ENCODE data around the gene SAMD5. TPM values are rescaled to one million over a fixed set of nuclear protein-coding genes. Genes with fewer than 3 reads are reported as not detected.

SAMD5 gene
- total RNA-seq, 1 donor: 0.09 TPM

GRCh38 chr6:147548921-147549475 lies 40.5 kb downstream of the SAMD5 start:
- no peak overlapping the region for H3K4me3 ChIP-seq (ENCODE audit: low read depth, low read length)
- DNase-seq (ENCODE audit: low read depth): no peak
- TF ChIP-seq CTCF (IDR thresholded peaks at IDR 0.05; ENCODE audit: insufficient read depth, low read length): no peak

GRCh38 chr6:147549531-147549930 lies 41.0 kb downstream of the SAMD5 start:
- DNase-seq (ENCODE audit: low read depth): no peak

GRCh38 chr6:147551976-147552375 lies 43.5 kb downstream of the SAMD5 start:
- H3K4me3 ChIP-seq (ENCODE audit: low read depth, low read length): no peak overlapping the region
- no peak for TF ChIP-seq CTCF (IDR thresholded peaks at IDR 0.05; ENCODE audit: insufficient read depth, low read length)
- DNase-seq (ENCODE audit: low read depth): no peak

More at GRCh38 chr6:147549531-147549930, 41.0 kb downstream of the SAMD5 start:
- no peak for TF ChIP-seq CTCF (IDR thresholded peaks at IDR 0.05; ENCODE audit: insufficient read depth, low read length)
- no peak overlapping the region for H3K4me3 ChIP-seq (ENCODE audit: low read depth, low read length)

GRCh38 chr6:147553099-147553498 lies 44.6 kb downstream of the SAMD5 start:
- no peak for DNase-seq (ENCODE audit: low read depth)
- no peak overlapping the region for H3K4me3 ChIP-seq (ENCODE audit: low read depth, low read length)
- no peak for TF ChIP-seq CTCF (IDR thresholded peaks at IDR 0.05; ENCODE audit: insufficient read depth, low read length)

GRCh38 chr6:147554281-147554680 lies 45.8 kb downstream of the SAMD5 start:
- TF ChIP-seq CTCF (IDR thresholded peaks at IDR 0.05; ENCODE audit: insufficient read depth, low read length): no peak
- no peak overlapping the region for H3K4me3 ChIP-seq (ENCODE audit: low read depth, low read length)
- DNase-seq (ENCODE audit: low read depth): no peak

GRCh38 chr6:147559006-147559405 lies 50.5 kb downstream of the SAMD5 start:
- no peak for TF ChIP-seq CTCF (IDR thresholded peaks at IDR 0.05; ENCODE audit: insufficient read depth, low read length)
- H3K4me3 ChIP-seq (ENCODE audit: low read depth, low read length): no peak overlapping the region
- DNase-seq (ENCODE audit: low read depth): no peak

GRCh38 chr6:147560670-147561069 lies 52.2 kb downstream of the SAMD5 start:
- no peak overlapping the region for H3K4me3 ChIP-seq (ENCODE audit: low read depth, low read length)
- no peak for TF ChIP-seq CTCF (IDR thresholded peaks at IDR 0.05; ENCODE audit: insufficient read depth, low read length)
- no peak for DNase-seq (ENCODE audit: low read depth)
